ENCODE data around the gene TMEM130.

Gene TMEM130

DNA sequence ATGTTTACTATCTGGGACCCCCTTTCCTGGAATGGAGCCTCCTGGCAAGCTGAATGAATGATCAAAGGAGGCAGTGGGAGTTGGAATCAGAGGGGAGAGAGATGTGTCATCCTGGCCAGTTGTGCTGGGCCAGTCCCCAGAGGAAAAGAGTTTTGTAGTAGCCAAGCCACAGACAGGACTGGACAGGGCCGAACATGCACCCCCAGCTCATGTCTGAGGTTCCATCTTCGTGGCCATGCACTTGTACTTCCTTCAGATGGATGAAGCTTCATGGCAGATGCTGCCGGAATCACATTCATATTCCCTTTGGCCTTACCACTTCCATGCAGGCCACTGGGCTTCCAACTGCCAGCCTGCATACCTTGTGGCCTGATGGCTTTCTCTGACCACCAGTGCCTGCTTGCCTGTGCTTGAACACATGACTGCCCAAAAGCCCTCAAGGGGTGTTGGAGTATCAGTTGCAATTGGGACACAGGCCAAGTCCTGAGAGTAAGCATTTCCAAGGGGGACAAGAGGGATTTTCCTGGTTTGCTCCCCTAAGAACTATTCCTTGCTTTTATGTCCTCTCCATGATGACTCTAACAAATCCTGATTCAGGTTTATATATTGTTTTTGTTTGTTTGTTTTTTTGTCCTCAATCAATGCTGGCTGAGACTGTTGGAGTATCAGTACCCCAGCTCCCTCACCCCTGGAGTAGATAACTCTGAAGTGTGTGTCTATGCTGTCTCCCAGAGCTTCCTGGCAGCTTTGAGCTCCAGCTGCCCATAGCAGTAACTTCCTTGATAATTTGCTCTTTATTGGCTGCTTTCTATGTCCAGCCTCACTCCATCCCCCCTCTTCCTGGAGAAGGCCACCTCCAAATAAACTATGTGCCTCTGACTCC lies 63.6 kb downstream of the TMEM130 start:
- no peak for DNase-seq

- no peak for DNase-seq
Observed at GRCh38 chr7:98802781-98803110, 67.1 kb downstream of the TMEM130 start.

GRCh38 chr7:98802088-98802780 lies 67.6 kb downstream of the TMEM130 start:
- peak; percentile 89 for DNase-seq

GRCh38 chr7:98800996-98801395 lies 68.8 kb downstream of the TMEM130 start:
- no peak for DNase-seq

- no peak for DNase-seq
Observed at GRCh38 chr7:98797150-98797549, 72.7 kb downstream of the TMEM130 start.
